AG04450 (cell line): ENCODE measurements around the gene MSI2. TPM values are rescaled to one million over a fixed set of nuclear protein-coding genes. Genes with fewer than 3 reads are reported as not detected.

ENCODE experiments used
- CTCF ChIA-PET: fragments of 300-600, 350-600 bp; formaldehyde crosslinking; extraction: SDS; loops from one replicate; lab custom pipeline; 2022; ENCODE audit warnings: antibody characterized with exemption, inconsistent platforms; lab: Charles Lee
- POLR2A ChIA-PET: fragments of 350-600 bp; formaldehyde crosslinking; extraction: SDS; loops from one replicate; lab custom pipeline; 2021; ENCODE audit warnings: antibody characterized with exemption, inconsistent platforms; lab: Yijun Ruan, JAX
- DNase-seq: peaks from one replicate; pipeline ENCODE4 v3.0.0-alpha.2; 2011; ENCODE audit warnings: low read depth, low spot score
- H3K27ac ChIP-seq: one replicate; pipeline ENCODE4 v1.5.1; 2012; ENCODE audit warnings: low read depth, low read length, control low read depth
- H3K27me3 ChIP-seq: one replicate; pipeline ENCODE4 v1.6.0; 2012; ENCODE audit warnings: low read length; ENCODE audit not compliant: control insufficient read depth, insufficient read depth
- H3K4me3 ChIP-seq: 2 replicates; pipeline ENCODE4 v1.5.1; 2011; ENCODE audit warnings: mild to moderate bottlenecking, low read depth, low read length, control low read depth
- H3K9me3 ChIP-seq: 2 replicates; pipeline ENCODE4 v1.5.1; 2012; ENCODE audit warnings: low read length; ENCODE audit not compliant: control insufficient read depth, insufficient read depth
- polyA plus RNA-seq: library from polyadenylated mRNA; depleted of rRNA; stranded (reverse); fragments of >200 nt; gene quantifications from 2 replicates; pipeline ENCODE4 v1.2.3, GENCODE V29; 2011
- TF ChIP-seq, protein P1 (sequence below): IDR thresholded peaks from 2 replicates; pipeline ENCODE4 v1.5.1; 2011; ENCODE audit warnings: low read depth, low read length, control low read depth, inconsistent platforms

The MSI2 gene
- polyA plus RNA-seq, 1 experiment = 26.2 TPM

- DNase-seq = no peak
- no peak overlapping the region for H3K4me3 ChIP-seq
- H3K27me3 ChIP-seq = no peaks in the 10 kb centered on the region
- TF ChIP-seq, protein P1, sequence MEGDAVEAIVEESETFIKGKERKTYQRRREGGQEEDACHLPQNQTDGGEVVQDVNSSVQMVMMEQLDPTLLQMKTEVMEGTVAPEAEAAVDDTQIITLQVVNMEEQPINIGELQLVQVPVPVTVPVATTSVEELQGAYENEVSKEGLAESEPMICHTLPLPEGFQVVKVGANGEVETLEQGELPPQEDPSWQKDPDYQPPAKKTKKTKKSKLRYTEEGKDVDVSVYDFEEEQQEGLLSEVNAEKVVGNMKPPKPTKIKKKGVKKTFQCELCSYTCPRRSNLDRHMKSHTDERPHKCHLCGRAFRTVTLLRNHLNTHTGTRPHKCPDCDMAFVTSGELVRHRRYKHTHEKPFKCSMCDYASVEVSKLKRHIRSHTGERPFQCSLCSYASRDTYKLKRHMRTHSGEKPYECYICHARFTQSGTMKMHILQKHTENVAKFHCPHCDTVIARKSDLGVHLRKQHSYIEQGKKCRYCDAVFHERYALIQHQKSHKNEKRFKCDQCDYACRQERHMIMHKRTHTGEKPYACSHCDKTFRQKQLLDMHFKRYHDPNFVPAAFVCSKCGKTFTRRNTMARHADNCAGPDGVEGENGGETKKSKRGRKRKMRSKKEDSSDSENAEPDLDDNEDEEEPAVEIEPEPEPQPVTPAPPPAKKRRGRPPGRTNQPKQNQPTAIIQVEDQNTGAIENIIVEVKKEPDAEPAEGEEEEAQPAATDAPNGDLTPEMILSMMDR = no peak
- no peak overlapping the region for H3K27ac ChIP-seq
- CTCF ChIA-PET = interaction anchor here (1.9 kb wide), 1 partner anchor 153 kb away, joined by 8 read pairs; no protein-coding TSS in a partner anchor
- peaks cover 4% of the 10 kb centered on the region; the same call in 1 of the 2 replicates for H3K9me3 ChIP-seq
- POLR2A ChIA-PET = no interaction called here
These were observed 140.2 kb downstream of the MSI2 start for GRCh38 chr17:57396511-57396921.

GRCh38 chr17:57397402-57397801, 141.1 kb downstream of the MSI2 start:
- H3K4me3 ChIP-seq = no peak overlapping the region
- TF ChIP-seq, protein P1 = no peak
- no peak for DNase-seq
- ChIA-PET POLR2A (no interaction called here), CTCF (interaction anchor here (1.9 kb wide), 1 partner anchor 154 kb away, joined by 8 read pairs; no protein-coding TSS in a partner anchor)
- peaks cover 4% of the 10 kb centered on the region; the same call in 1 of the 2 replicates for H3K9me3 ChIP-seq
- no peak overlapping the region for H3K27ac ChIP-seq
- H3K27me3 ChIP-seq = no peaks in the 10 kb centered on the region

- POLR2A ChIA-PET = no interaction called here
- no peak for DNase-seq
- Histone ChIP-seq H3K27ac (no peak overlapping the region), H3K4me3 (no peak overlapping the region), H3K27me3 (no peaks in the 10 kb centered on the region), H3K9me3 (no peaks in the 10 kb centered on the region)
- TF ChIP-seq, protein P1 = no peak
- CTCF ChIA-PET = interaction anchor here (0.6 kb wide), 1 partner anchor 113 kb away, joined by 3 read pairs; no protein-coding TSS in a partner anchor
These were observed 143.4 kb downstream of the MSI2 start for GRCh38 chr17:57399690-57400089.

DNA sequence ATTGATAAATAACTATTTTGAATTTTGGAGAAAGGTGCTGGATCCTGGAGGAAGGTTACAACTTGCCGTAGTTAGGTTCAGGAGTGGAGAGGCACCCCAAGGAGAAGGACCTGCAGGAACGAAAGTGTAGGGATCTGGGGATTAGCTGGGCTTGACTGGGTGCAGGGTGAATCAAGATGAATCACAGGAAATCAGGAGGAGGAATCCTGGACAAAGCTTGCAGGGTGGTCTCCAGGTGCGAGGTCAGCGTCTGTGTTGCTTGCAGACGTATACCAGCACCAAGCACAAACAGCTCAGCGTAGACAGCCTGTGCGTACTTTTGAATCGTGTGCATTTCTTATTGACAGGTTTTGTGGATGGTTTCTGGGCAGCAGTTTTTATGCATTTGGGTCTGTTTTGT, 144.3 kb downstream of the MSI2 start:
- TF ChIP-seq, protein P1 = no peak
- Histone ChIP-seq H3K9me3 (no peaks in the 10 kb centered on the region), H3K27me3 (no peaks in the 10 kb centered on the region), H3K4me3 (no peak overlapping the region), H3K27ac (no peak overlapping the region)
- no peak for DNase-seq
- ChIA-PET POLR2A (no interaction called here), CTCF (interaction anchor here (0.8 to 0.9 kb wide), 2 partner anchors 18 to 272 kb away, joined by 3 to 4 read pairs; no protein-coding TSS in a partner anchor)

DNA sequence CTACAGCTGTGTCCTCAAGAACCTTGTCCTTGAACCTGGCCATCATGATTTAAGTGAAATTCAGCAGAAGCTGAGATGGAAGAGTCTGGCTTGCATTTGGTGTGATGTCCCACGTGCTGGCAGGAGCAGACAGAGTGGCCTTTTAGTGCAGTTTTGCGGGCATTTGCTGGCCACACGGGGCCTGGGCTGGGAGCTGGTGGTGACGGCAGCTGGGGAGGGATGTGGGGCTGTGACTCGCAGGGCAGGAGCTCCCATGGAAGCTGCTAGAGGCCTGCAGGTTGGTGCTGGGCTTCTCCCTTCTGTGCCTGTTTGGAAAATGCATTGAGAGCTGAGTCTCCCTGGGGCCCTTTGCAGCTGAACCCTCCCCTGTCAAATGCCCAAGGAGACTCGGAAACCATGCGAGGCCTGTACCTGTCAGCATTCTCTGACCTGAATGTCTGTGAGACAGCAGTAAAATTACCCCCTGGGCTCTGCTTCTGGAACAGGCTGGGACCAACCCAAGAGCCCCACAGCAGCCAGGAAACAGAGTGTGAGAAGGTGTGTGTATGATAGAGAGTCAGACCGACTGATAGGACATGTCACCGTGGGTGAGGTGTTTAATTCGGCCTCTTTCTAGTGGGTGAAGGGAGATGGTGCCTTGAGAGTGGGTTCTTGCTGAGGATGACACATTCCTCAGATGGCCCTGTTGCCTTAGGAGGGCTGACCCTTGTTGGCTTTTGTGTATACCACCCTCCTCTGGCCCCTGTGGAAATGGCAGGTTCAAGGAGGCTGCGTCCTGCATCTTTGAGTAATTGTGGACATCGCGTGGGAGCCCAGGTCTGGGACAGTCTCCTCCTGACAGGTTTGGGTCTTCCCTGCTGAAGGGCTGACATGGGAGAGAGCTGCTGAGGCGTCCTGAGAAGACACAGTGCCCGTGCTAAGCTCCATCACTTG, 145.5 kb downstream of the MSI2 start:
- no peaks in the 10 kb centered on the region for H3K27me3 ChIP-seq
- ChIA-PET POLR2A (no interaction called here), CTCF (interaction anchor here (0.9 to 1.1 kb wide), 2 partner anchors 158 to 271 kb away, joined by 3 read pairs; no protein-coding TSS in a partner anchor)
- no peak overlapping the region for H3K4me3 ChIP-seq
- no peak overlapping the region for H3K27ac ChIP-seq
- DNase-seq = no peak
- TF ChIP-seq, protein P1 = no peak
- no peaks in the 10 kb centered on the region; the same call in 1 of the 2 replicates for H3K9me3 ChIP-seq
